Keratinocyte (primary cell): ENCODE results near the gene MIS12. TPM values are rescaled to one million over a fixed set of nuclear protein-coding genes. Genes with fewer than 3 reads are reported as not detected.

Experiments
- DNase-seq: peaks from one replicate; pipeline ENCODE4 v3.0.0-alpha.2; 2011; ENCODE audit warnings: low read depth, missing footprints, low spot score
- FAIRE-seq: peaks from 2 replicates; lab custom pipeline; 2011; peaks lifted over from hg19 to GRCh38; lab: Jason Lieb, UNC
- H2AFZ ChIP-seq: 2 replicates; pipeline ENCODE4 v1.6.0; 2012; ENCODE audit warnings: low read length, control low read depth, inconsistent platforms; ENCODE audit not compliant: control insufficient read depth
- H3K27ac ChIP-seq: 2 replicates; pipeline ENCODE4 v1.5.1; 2011; ENCODE audit warnings: low read length; ENCODE audit not compliant: control insufficient read depth, insufficient read depth
- H3K27me3 ChIP-seq: 3 replicates; pipeline ENCODE4 v1.6.0; 2011; ENCODE audit warnings: low read length; ENCODE audit not compliant: control insufficient read depth, insufficient read depth; ENCODE audit errors: extremely low read depth
- H3K36me3 ChIP-seq, 2 experiments: 2 replicates in 1 of 2; 3 replicates in 1 of 2; pipeline ENCODE4 v1.5.1; 2011; ENCODE audit warnings: low read length in 2 of 2, mild to moderate bottlenecking in 1 of 2; ENCODE audit not compliant: control insufficient read depth in 2 of 2, insufficient read depth in 2 of 2; ENCODE audit errors: extremely low read depth in 1 of 2
- H3K4me1 ChIP-seq: 3 replicates; pipeline ENCODE4 v1.5.1; 2011; ENCODE audit warnings: low read length; ENCODE audit not compliant: control insufficient read depth, insufficient read depth; ENCODE audit errors: extremely low read depth
- H3K4me2 ChIP-seq: 3 replicates; pipeline ENCODE4 v1.6.0; 2011; ENCODE audit warnings: low read depth, low read length; ENCODE audit not compliant: control insufficient read depth, insufficient read depth; ENCODE audit errors: extremely low read depth
- H3K4me3 ChIP-seq, 3 experiments: fragments of 200-600 bp in 1 of 3; sonication (generic) in 1 of 3; 2 replicates in 2 of 3; 3 replicates in 1 of 3; pipeline ENCODE4 v1.5.1; 2011 to 2016; ENCODE audit warnings: low read length in 3 of 3, mild to moderate bottlenecking in 3 of 3, control low read depth in 2 of 3, inconsistent platforms in 1 of 3, low read depth in 1 of 3, mixed read lengths in 1 of 3, mixed run types in 1 of 3, moderate library complexity in 1 of 3; ENCODE audit not compliant: control insufficient read depth in 2 of 3, insufficient read depth in 2 of 3; ENCODE audit errors: extremely low read depth in 1 of 3
- H3K79me2 ChIP-seq: 2 replicates; pipeline ENCODE4 v1.6.0; 2012; ENCODE audit warnings: low read length; ENCODE audit not compliant: control insufficient read depth, insufficient read depth
- H3K9ac ChIP-seq: 3 replicates; pipeline ENCODE4 v1.6.0; 2011; ENCODE audit warnings: low read length; ENCODE audit not compliant: control insufficient read depth, insufficient read depth; ENCODE audit errors: extremely low read depth
- H3K9me1 ChIP-seq: 3 replicates; pipeline ENCODE4 v1.6.0; 2011; ENCODE audit warnings: low read length; ENCODE audit not compliant: control insufficient read depth, insufficient read depth; ENCODE audit errors: extremely low read depth
- H3K9me3 ChIP-seq: 2 replicates; pipeline ENCODE4 v1.5.1; 2012; ENCODE audit warnings: low read depth, low read length; ENCODE audit not compliant: control insufficient read depth
- H4K20me1 ChIP-seq: 3 replicates; pipeline ENCODE4 v1.6.0; 2011; ENCODE audit warnings: low read length; ENCODE audit not compliant: control insufficient read depth, insufficient read depth; ENCODE audit errors: extremely low read depth
- CTCF ChIP-seq, 3 experiments: IDR thresholded peaks in 1 of 3; conservative IDR thresholded peaks in 1 of 3; optimal IDR thresholded peaks in 1 of 3; 2 replicates in 2 of 3; 3 replicates in 1 of 3; pipeline versions ENCODE3 to v1.5.1; 2011; ENCODE audit warnings: low read length in 3 of 3, mild to moderate bottlenecking in 3 of 3, moderate library complexity in 2 of 3, control low read depth in 1 of 3, inconsistent platforms in 1 of 3; ENCODE audit not compliant: insufficient read depth in 2 of 3; ENCODE audit errors: extremely low read depth in 1 of 3
- EZH2 ChIP-seq: IDR thresholded peaks from one replicate; pipeline ENCODE4 v1.6.1; 2012; ENCODE audit warnings: inconsistent platforms, mild to moderate bottlenecking, low read length, moderate library complexity
- dilution Hi-C: fragments of 300-500 bp; cut with MboI; formaldehyde crosslinking; loops from one replicate; pipeline ENCODE4 v1.7.0; 2020; ENCODE audit warnings: low sequenced_read_pairs; ENCODE audit not compliant: extremely low pct_ligation_motif_present
- polyA plus RNA-seq, 5 experiments: library from polyadenylated mRNA; depleted of rRNA in 3 of 5; stranded (reverse) in 3 of 5; stranded (forward) in 1 of 5; unstranded in 1 of 5; fragments of >200 nt; gene quantifications; 1 replicate in 1 of 5; 2 replicates in 3 of 5; 3 replicates in 1 of 5; pipeline versions ENCODE4 v1.2.1 to v1.2.3, GENCODE V29; 2011 to 2012; ENCODE audit warnings: missing spikeins in 2 of 5, low read depth in 1 of 5, low replicate concordance in 1 of 5

MIS12 gene
- polyA plus RNA-seq, 1 donor (not counting 4 experiments of a cell fraction or from before 2014, with no cell fraction given), result 20.6 TPM

DNA sequence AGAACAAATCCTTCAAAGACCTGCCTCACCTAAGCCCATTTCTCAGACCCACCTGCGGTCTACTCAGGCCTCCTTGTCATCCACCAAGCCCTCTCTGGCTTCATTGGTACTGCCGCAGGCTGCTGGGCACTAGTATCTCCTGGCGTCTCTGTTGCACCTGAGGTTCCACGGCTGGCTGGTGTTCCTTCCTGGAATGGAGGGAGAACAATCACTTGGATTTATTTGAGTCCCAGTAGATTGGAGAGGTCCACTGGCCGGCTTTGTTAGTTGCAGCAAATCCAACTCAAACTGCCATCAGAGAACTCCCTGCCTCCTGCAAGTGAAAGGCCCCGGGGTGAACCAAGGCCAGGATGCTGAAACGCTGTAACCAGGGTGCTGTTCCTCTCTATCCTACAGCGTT lies 15.3 kb downstream of the MIS12 start:
- dilution Hi-C loops, result no loop called here
- H4K20me1 ChIP-seq, result no peaks in the 10 kb centered on the region
- FAIRE-seq (no peak), DNase-seq (no peak)
- H3K27ac ChIP-seq, result no peak overlapping the region
- H3K4me3 ChIP-seq, result no peak overlapping the region
- no peak for TF ChIP-seq CTCF (optimal IDR thresholded peaks at IDR 0.05 in 1 of 3, IDR thresholded peaks at IDR 0.05 in 1 of 3, conservative IDR thresholded peaks at IDR 0.05 in 1 of 3; ENCODE audit: extremely low read depth in 1 of 3, insufficient read depth in 2 of 3, low read length in 3 of 3)
- TF ChIP-seq EZH2, result no peak
- H3K9ac ChIP-seq, result no peak overlapping the region
- peaks cover 2% of the 10 kb centered on the region for H3K9me1 ChIP-seq
- H3K9me3 ChIP-seq, result no peaks in the 10 kb centered on the region
- H3K4me2 ChIP-seq, result no peak overlapping the region
- no peak overlapping the region for H2AFZ ChIP-seq
- no peaks in the 10 kb centered on the region for H3K27me3 ChIP-seq
- H3K36me3 ChIP-seq, result peaks cover 0 to 9% of the 10 kb centered on the region in 2 experiments
- H3K4me1 ChIP-seq, result no peaks in the 10 kb centered on the region
- H3K79me2 ChIP-seq, result no peaks in the 10 kb centered on the region

DNA sequence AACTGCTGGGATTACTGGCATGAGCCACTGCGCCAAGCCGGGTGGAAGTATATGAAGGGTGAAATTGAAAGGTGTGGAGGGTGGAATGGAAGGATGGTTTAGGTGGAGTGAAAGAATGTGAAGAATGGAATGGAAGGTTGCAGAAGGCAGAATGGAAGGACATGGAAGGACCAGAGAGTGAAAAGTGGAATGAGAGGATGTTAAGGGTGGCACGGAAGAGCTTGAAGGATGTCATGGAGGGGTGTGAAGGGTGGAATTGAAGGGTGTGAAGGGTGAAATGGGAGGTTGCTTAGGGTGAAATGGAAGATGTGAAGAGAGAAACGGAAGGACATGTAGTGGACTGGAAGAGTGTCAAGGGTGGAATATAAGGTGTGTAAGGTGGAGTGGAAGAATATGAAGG lies 16.2 kb downstream of the MIS12 start:
- no peak overlapping the region for H2AFZ ChIP-seq
- dilution Hi-C loops, result no loop called here
- no peaks in the 10 kb centered on the region for H4K20me1 ChIP-seq
- H3K4me1 ChIP-seq, result no peaks in the 10 kb centered on the region
- H3K9me3 ChIP-seq, result no peaks in the 10 kb centered on the region
- DNase-seq (no peak), FAIRE-seq (no peak)
- no peak overlapping the region for H3K9ac ChIP-seq
- no peaks in the 10 kb centered on the region for H3K79me2 ChIP-seq
- H3K36me3 ChIP-seq, result peaks cover 0 to 9% of the 10 kb centered on the region in 2 experiments
- peaks cover 2% of the 10 kb centered on the region for H3K9me1 ChIP-seq
- no peaks in the 10 kb centered on the region for H3K27me3 ChIP-seq
- H3K4me2 ChIP-seq, result no peak overlapping the region
- no peak overlapping the region for H3K4me3 ChIP-seq
- H3K27ac ChIP-seq, result no peak overlapping the region
- TF ChIP-seq EZH2 (no peak), CTCF (optimal IDR thresholded peaks at IDR 0.05 in 1 of 3, IDR thresholded peaks at IDR 0.05 in 1 of 3, conservative IDR thresholded peaks at IDR 0.05 in 1 of 3; ENCODE audit: extremely low read depth in 1 of 3, insufficient read depth in 2 of 3, low read length in 3 of 3) (no peak)
